Activated CD8-positive, alpha-beta memory T cell treated with anti-CD3 and anti-CD28 coated beads, Interleukin-2, amount 50 U/mL, for 24 hours (primary cell): ENCODE results near the gene CIZ1.

Experiments used
- DNase-seq: peaks from one replicate; pipeline ENCODE4 v3.0.0-alpha.2; 2020; ENCODE audit errors: extremely low read depth

The CIZ1 gene

DNA sequence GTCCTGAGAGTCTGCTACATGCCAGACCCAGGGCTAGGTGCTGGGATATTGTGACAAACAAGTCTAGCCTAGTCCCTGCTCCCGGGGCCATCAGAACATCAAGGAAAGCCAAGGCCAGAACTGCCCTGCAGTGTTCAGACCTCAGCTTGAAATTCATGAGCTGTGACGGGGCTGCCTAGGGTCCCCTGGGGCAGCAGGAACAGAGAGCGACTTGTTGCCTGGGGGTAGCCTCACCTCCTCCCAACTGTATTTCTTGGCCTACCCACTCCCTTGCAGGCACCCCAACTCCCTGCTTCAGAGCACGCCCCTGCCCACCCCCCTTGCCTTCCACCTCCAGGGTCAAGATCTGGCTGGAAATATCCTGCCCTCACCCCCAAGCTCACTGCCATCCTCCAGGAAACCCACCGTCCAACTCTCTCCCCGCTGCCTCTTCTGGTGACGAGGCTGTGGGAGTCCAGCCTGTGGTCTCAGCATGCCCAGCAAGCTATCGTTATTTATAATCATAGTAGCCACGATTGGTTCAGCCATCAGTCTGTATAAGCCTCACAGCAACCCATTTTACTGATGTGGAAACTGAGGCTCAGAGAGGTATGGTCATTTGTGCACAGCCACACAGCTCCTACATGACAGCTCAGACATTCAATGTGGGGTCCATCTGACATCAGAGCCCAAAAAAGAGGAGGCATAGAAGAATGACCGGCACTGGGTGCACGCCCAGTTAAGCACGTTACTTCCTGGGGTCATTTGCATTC, 22.6 kb upstream of the CIZ1 start:
- DNase-seq: no peak

DNA sequence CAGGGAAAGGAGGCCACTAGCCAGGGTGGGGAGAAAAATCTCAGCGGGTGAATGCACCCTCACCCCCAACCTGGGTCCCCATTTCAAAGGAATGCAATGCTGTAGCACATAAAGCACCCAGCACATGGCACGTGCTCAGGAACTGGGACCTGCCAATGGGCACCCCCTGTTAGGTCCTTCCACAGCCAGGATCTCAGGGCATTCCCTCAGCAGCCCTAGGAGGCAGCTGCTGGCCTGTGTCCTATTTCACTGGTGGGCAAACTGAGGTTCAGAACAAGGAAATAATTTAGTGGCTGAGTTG, 20.6 kb upstream of the CIZ1 start:
- no peak for DNase-seq

DNA sequence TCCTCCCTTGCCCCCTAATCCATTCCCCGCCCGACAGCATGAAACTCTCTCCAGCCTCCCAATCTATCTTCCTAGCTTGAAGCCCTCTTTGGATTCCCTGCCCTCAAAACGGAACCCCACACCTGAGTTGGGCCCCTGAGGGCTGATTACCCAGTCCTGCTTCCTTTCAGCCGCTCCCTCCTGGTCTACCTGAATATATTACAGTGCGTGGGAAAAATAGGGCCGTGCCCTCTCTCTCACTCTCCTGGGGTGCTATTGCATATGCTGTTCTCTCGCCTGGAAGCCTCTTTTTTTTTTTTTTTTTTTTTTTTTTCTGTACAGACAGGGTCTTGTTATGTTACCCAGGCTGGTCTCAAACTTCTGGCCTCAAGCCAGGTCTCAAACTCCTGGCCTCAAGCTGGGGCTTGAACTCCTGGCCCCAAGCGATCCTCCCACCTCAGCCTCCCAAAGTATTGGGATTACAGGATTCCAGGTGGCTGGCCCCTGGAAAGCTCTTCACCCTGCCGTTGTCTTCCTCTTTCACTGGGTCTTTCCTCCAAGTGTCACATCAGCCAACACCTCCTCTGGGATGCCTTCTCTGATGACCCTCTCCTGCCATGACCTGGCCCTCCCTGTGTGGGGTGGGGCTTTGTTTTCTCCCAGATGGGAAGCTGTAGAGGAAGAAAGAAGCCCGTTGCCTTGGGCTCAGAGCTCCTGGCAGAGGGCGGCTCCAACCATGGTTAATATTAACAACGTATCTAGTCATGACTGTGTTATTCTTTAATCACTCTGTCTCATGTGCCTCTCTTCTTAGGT, 20.0 kb upstream of the CIZ1 start:
- DNase-seq: no peak

DNA sequence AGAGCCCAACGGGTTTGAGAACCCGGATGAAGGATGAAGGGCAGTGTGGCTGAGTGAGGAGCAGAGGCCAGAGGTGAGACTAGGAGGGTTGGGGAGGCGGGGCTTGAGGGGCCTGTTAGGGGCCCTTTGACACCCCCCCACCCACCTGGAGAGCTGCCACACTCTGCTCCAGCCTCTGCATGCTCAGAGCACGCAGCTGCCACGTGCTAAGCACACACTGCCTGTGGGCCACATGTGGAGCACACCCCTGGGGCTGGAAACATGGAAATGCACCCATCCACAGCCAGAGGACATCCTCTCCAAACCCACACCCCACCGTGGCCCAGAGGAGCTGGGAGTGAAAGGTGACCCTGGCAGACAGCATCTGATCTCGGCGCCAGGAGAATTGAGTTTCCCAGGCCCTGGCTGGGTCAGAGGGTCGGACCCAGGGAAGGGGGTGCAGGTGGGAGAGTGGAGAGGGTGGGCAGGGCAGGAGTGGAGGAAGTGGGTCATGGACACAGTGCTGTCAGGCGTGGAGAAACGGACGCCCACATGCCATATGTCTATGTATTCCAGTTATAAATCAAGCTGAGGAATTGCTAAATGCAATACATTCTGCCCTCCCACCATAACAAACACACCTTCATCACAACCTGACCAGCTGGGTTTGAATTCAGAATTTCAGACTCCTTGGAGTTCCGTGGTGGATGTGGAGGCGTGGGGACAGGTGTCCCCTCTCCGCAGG, 17.7 kb upstream of the CIZ1 start:
- DNase-seq: no peak

DNA sequence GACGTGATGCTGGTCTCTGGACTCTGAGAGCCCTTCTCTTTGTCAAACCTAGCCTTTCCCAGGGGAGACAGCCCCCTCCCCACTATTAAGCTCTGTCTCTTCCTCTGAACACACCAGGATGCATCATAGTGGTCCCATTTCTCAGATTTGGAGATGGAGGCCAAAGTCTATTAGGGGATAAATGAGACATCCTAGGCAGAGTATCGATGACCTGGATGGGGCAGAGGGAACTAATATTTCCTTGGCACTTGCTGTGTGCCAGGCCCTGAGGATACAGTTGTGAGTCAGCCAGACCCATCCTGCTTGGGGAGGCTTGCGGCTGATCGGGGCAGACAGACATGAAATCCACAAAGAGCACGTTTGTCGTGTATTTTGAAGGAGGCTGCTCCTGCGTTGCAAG, 17.0 kb upstream of the CIZ1 start:
- no peak for DNase-seq

DNA sequence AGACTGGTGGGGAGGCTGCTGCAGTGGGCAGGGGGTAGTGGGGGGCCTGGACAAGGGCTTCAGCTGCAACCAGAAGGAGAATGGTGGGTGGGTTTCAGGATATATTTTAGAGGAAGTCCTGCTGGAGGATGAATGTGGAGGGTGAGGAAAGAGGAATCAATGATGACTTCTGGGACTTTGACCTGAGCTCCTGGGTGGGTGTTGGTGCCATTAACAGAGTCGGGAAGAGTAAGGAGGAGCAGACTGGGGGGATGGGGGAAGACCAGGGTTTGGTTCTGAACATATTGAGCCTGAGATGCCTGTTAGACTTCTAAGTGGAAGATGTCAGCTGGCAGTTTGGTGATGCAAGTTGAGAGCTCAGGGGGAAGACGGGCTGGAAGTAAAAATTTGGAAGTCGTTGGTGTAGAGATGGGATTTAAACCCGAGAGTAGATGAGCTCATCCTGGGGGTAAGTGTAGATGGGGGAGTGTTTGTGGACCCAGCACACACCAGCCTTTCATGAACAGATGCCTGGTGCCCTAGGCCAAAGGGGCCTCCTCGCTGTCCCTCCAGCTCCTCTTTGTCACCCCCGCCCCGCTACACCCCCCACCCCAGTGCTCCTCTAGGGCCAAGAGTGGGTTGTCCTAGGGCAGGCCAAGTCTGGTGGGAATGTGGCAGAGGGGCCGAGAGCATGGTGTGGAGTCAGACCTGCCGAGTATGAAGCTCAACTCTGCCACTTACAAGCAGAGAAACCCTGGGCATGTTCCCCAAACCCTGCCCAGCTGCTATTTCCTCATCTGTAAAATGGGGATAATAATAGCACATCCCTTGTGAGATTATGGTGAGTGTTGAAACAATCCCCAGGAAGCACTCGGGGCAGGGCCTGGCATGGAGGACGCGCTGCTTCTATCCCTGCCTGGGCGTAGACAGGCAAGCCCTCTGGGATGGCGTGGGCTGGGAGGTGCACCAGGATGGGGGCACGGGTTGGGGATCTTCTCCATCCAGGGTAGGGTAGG, 15.8 kb upstream of the CIZ1 start:
- no peak for DNase-seq

DNA sequence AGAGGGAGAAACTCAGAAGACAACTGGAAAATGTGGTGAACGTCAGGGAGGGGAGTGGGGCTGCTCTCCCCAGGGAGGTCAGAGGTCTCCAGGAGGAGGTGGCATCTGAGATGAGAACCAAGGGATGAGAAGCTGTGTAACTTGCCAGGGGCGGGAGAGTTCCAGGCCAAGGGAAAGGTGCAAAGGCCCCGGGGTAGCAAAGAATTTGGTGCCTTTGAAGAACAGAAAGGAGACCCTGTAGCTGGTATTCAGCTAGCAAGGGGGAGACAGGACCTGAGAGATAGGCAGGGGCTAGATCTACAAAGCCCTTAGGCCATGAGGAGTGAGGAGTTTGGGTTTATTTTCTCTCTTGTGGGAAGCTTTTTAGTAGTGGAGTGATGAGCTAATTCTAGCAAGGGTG, 15.1 kb upstream of the CIZ1 start:
- DNase-seq: no peak

DNA sequence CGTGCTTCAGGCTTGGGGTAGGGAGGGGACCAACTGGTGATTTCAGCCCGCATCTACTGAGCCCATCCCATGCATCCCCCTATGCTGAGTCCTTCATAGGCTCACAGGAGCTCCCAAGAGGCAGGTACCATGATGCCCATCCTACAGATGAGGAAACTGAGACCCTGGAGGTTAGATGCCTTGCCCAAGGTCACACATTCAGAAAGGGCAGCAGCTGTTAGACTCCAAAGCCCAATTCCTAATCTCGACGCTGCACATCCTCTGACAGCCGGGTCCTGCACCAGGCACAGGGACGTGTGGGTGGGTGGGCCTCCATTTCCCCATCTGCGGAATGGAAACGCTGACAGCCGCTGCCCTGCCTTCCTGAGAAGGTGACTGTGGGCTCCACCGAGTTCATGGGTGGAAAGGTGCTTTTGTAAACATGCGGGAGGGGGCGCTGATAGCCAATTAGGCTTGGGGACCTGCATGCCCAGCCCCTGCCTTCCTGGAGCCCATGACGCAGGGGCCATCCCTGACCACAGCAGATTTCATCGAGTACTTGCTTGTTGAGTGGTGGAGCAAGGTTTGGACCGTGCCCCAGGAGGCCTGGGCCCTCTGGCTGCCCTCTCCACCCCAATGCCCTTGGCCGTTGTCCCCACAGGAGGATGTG, 14.0 kb upstream of the CIZ1 start:
- DNase-seq: no peak

DNA sequence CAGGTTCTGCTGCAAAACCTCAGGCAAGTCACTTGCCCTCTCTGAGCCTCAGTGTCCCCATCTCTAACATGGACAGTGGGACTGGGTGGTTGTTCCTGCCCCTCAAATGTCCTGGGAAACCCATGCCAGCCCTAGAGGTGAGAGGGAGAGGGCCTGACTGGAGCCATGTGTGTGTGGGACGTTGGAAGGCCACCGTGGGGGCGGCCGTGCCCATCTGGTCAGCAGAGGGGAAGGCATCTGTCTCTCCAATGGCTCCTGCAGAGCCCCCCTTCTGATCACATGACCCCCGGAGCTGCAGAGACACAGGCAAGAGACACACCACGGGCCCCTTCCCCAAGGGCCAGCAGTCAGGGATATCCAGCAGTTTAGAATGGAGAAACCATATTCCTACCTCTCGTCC, 13.5 kb upstream of the CIZ1 start:
- DNase-seq: no peak

DNA sequence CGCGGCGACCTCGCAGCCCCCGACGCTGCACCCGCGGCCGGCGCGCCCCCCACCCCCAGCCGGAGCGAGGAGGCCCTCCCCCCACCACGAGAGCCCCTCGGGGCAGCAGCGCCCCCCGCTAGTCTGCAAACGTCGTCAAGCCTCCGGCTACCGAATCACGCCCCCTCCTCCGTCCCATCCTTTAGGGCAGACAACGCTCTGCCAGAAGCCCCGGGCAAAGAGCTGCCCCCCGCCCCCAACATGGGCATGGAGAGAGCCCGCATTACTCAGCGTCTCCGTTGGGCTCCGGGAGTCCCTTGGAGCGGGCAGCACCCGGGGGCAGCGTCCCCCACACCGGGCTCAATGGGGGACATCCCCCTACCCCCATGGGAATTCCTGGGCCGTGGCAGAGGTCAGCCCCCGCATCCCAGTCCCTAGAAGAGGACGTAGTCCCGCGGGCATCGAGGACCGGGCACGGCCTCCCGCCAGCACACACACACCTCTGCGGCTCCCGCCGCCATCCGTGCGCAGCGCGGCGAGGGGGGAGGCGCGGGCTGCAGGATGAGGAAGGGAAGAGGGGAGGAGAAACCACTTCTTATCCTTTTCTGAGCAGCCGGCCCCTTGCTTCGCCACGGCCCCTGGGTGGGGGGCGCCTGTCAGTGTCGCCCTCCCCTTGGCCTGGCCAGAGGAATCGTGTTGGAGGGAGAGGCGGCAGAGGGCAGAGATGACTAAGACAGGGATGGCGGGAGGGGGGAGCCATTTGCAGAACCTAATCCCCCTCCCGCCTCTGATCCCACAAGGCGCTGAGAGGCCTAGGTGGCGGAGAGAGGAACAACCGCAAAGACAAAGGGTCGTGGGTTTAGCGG, 12.6 kb upstream of the CIZ1 start:
- DNase-seq: no peak

DNA sequence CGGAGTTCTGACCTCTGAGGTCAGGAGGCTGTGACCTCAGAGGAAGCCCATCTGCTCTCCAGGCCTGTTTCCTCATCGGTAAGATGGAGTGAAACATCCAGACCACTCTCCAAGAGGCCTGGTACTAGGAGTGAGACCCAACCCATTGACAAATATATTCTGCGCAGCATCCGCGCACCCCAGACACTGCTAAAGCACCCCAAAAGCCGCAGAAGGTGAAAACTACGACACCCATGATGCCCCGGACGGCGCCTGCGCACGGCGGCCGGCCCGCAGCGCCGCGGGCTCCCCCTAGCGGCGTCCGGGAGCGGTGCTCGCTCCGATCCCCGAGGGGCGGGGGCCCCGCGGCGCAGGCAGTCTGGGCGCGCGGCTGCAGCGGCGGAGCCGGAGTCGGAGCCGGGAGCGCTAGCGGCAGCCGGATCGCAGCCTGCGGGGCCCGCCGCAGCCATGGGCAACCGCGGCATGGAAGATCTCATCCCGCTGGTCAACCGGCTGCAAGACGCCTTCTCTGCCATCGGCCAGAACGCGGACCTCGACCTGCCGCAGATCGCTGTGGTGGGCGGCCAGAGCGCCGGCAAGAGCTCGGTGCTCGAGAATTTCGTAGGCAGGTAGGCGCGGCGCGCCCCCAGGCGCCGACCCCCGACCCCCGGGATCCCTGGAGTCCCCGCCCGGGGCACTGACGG, 11.8 kb upstream of the CIZ1 start, which contains the start of gene DNM1:
Gene DNM1, plus strand, starts transcription at position 356 of the 683 bp plus-strand sequence. Its CDS starts 92 bp downstream, at position 448.
- DNase-seq: no peak

DNA sequence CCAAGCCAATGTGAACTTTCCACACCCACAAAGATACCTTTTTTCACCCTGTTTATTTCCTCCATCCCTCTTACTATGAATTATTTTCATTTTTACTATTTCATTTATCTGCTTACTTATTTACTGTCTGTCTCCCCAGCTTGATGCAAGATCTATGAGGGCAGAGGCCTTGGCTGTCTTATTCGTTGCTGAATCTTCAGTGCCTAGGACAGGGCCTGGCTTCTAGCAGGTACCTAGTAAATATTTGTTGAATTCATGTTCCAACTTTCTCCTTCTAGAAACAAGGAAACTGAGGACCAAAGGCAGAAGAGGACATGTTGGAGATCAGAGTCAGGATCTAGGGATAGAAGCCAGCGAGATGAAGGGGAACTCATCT, 11.3 kb upstream of the CIZ1 start:
- DNase-seq: no peak

DNA sequence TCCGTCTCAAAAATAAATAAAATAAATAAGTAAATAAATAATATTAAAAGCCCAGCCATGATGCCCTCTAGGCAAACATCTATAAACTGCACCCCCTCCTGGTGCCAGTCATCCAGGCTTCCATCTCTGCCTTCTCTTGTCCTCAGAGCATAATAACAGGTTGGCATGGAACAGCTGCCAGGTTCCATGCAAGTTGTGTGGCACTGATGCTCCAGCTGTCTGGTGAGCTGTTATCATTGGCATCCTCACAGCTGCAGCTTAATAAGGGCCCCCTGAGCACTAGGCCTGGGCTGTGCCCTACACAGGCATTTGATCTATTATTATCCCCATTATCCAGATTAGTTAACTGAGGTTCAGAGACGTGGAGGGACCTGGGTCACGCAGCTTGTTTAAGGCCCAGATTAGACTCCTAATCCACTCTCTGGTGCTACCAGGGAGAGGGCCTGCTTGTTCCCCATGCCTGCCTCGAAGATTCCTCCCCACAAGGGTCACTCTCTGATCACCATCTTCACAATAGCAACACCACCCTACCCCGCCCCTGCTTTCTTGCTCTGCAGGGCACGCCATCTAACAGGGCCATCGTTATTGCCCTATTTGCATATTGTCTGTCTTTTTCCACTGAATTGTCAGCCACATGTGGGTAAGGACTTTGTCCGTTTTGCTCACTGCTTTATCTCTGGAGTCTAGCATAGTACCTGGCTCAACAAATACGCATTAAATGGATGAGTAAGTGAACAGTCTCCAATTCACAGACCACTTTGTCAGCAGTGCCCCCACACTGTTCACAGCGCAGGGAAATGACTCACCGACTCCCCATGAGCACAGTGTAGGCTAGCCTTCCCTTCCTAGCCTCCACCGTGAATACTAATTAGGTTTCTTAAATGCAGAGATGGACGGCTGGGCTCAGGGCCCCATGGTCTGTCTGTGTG, 10.3 kb upstream of the CIZ1 start:
- DNase-seq: no peak

DNA sequence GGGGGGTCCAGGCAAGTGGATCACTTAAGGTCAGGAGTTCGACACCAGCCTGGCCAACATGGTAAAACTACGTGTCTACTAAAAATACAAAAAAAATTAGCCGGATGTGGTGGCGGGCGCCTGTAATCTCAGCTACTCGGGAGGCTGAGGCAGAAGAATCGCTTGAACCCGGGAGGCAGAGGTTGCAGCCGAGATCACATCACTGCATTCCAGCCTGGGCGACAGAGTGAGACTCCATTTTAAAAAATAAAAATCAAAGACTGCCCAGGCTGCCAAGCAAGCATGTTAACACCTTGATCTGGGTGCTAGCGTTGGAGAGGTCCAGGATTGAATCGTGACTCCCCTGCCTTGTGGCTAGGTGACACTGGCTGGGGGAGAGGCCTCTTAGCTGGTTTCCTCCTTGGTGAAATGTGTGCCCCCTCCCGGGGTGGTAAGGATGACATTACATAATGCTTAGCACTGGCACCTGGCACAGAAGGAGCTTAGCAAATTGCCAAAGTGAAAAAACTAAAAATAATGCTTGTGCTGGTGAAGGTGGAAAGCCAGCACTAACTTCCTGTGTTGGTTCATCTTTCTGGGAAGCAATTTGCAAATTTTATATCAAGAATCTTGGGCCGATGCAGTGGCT, 2.2 kb upstream of the CIZ1 start:
- DNase-seq: no peak

DNA sequence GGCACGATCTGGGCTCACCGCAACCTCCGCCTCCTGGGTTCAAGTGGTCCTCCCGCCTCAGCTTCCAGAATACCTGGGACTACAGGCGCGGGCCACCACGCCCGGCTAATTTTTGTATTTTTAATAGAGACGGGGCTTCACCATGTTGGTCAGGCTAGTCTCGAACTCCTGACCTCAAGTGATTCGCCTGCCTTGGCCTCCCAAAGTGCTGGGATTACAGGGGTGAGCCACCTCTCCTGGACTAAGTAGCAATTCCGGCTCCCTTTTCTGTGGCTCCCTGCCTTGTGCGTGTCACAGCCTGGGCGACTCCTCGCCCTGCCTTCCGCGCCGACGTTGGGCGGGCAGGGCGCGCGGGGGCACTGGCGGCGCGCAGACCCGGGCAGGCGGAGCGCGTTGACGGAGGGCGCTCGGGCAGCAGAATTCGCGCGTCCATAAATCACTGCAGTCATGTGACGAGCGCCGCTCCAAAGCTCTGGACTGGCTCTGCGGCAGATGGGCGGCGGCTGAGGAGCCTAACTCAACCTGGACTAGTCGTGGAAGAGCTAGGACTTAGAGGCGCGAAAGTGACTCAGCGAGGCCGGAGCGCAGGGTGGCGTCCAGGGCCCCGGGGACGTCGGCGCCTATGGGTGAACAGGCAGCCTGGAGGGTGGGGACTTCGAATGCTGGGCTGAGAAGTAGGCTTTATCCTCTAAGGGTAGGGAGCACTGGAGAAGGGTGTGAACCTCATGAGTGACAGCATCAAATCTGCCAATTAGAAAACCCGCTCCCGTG, 1.4 kb upstream of the CIZ1 start:
- peak; percentile 4 for DNase-seq

DNA sequence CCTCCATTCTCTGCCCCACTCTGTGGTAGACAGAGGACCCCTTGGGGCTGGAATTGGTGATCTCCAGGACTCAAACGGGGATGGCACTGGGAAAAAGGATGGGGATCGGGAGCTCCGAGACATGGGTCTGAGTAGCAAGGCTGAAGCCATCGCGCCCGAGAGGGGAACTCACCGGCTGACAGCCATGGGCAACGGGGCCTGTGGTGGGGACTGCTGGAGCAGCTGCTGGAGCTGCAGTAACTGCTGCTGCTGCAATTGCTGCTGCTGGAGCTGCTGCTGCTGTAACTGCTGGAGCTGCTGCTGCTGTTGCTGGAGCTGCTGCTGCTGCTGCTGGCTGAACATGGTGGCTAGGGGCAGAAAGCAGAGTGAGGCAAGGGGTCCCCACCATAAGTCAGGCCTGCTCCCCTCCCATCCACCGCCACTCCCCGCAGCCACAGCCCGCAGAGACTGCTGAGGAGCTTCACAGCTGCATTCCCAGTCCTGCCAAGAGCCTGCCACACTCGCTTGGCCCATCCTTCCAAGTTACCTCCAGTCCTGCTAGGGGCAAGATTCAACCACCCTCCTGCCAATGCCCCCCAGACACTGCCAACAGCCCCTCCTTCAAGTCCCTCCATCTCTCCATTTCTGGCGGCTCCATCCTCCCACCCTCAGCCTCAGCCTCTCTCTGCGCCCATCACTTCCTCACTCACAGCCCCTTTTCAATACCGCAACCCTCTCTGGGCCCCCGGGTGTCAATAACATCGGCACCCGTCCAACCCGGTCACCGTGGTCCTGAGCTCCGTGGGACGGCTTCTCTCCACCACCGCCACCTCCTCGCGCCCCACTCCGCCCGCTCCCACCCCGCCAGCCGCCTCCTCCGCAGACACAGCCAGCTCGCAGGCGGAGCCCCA, 611 bp downstream of the CIZ1 start:
- no peak for DNase-seq
